Measurements from ENCODE around the gene GSK3A.

The GSK3A gene

GRCh38 chr19:42249149-42249750, 6.8 kb upstream of the GSK3A start:
- H3K4me1 ChIP-seq (ENCODE audit: low read length): peaks cover 12% of the 10 kb centered on the region
- H4K20me1 ChIP-seq (ENCODE audit: insufficient read depth, low read length): no peaks in the 10 kb centered on the region

GRCh38 chr19:42248270-42249148, 6.1 kb upstream of the GSK3A start:
- no peak overlapping the region for H3K27ac ChIP-seq (ENCODE audit: low read length)
- no peaks in the 10 kb centered on the region for H3K9me2 ChIP-seq (replicated peaks; ENCODE audit: insufficient read depth, low read length)
- H3K79me2 ChIP-seq (ENCODE audit: low read length): peaks cover 28% of the 10 kb centered on the region
- H3F3A ChIP-seq (ENCODE audit: insufficient read depth, low read length): peaks cover 18% of the 10 kb centered on the region
- no peak overlapping the region for H3K4me3 ChIP-seq (ENCODE audit: low read length)
- H3K4me2 ChIP-seq (ENCODE audit: low read depth, low read length): no peak overlapping the region
- H3K36me3 ChIP-seq (replicated peaks; ENCODE audit: insufficient read depth, low read length): no peaks in the 10 kb centered on the region
- H2AFZ ChIP-seq (ENCODE audit: low read length): no peak overlapping the region
- no peak overlapping the region for H3K9ac ChIP-seq (ENCODE audit: low read length)
- no peak for DNase-seq
- no peaks in the 10 kb centered on the region for H3K27me3 ChIP-seq (replicated peaks; ENCODE audit: insufficient read depth, low read length)
- no peaks in the 10 kb centered on the region for H4K20me1 ChIP-seq (ENCODE audit: insufficient read depth, low read length)
- H3K9me3 ChIP-seq (replicated peaks; ENCODE audit: insufficient read depth, low read length): no peaks in the 10 kb centered on the region
- peaks cover 12% of the 10 kb centered on the region for H3K4me1 ChIP-seq (ENCODE audit: low read length)
- no peak for TF ChIP-seq EZH2phosphoT487 (IDR thresholded peaks at IDR 0.05; ENCODE audit: low read length)
- no peak for TF ChIP-seq EZH2 (optimal IDR thresholded peaks at IDR 0.05; ENCODE audit: low read depth, low read length)
- TF ChIP-seq, protein P1, sequence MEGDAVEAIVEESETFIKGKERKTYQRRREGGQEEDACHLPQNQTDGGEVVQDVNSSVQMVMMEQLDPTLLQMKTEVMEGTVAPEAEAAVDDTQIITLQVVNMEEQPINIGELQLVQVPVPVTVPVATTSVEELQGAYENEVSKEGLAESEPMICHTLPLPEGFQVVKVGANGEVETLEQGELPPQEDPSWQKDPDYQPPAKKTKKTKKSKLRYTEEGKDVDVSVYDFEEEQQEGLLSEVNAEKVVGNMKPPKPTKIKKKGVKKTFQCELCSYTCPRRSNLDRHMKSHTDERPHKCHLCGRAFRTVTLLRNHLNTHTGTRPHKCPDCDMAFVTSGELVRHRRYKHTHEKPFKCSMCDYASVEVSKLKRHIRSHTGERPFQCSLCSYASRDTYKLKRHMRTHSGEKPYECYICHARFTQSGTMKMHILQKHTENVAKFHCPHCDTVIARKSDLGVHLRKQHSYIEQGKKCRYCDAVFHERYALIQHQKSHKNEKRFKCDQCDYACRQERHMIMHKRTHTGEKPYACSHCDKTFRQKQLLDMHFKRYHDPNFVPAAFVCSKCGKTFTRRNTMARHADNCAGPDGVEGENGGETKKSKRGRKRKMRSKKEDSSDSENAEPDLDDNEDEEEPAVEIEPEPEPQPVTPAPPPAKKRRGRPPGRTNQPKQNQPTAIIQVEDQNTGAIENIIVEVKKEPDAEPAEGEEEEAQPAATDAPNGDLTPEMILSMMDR (IDR thresholded peaks at IDR 0.05; ENCODE audit: low read length): no peak

More at GRCh38 chr19:42249149-42249750, 6.8 kb upstream of the GSK3A start:
- Histone ChIP-seq H3K9me2 (replicated peaks; ENCODE audit: insufficient read depth, low read length) (no peaks in the 10 kb centered on the region), H3K27ac (ENCODE audit: low read length) (no peak overlapping the region), H3K79me2 (ENCODE audit: low read length) (peaks cover 25% of the 10 kb centered on the region), H3K9me3 (replicated peaks; ENCODE audit: insufficient read depth, low read length) (no peaks in the 10 kb centered on the region), H3K4me3 (ENCODE audit: low read length) (no peak overlapping the region), H3K36me3 (replicated peaks; ENCODE audit: insufficient read depth, low read length) (no peaks in the 10 kb centered on the region), H3F3A (ENCODE audit: insufficient read depth, low read length) (peaks cover 13% of the 10 kb centered on the region), H2AFZ (ENCODE audit: low read length) (no peak overlapping the region), H3K27me3 (replicated peaks; ENCODE audit: insufficient read depth, low read length) (no peaks in the 10 kb centered on the region), H3K9ac (ENCODE audit: low read length) (no peak overlapping the region), H3K4me2 (ENCODE audit: low read depth, low read length) (no peak overlapping the region)
- no peak for TF ChIP-seq EZH2phosphoT487 (IDR thresholded peaks at IDR 0.05; ENCODE audit: low read length)
- TF ChIP-seq, protein P1 (IDR thresholded peaks at IDR 0.05; ENCODE audit: low read length): no peak
- no peak for TF ChIP-seq EZH2 (optimal IDR thresholded peaks at IDR 0.05; ENCODE audit: low read depth, low read length)
- DNase-seq: no peak

- Histone ChIP-seq H3K4me2 (ENCODE audit: low read depth, low read length) (no peak overlapping the region), H3K4me3 (ENCODE audit: low read length) (no peak overlapping the region), H3K27ac (ENCODE audit: low read length) (no peak overlapping the region), H3K4me1 (ENCODE audit: low read length) (peaks cover 6% of the 10 kb centered on the region), H3K9me3 (replicated peaks; ENCODE audit: insufficient read depth, low read length) (no peaks in the 10 kb centered on the region), H3K79me2 (ENCODE audit: low read length) (peaks cover 20% of the 10 kb centered on the region), H3K36me3 (replicated peaks; ENCODE audit: insufficient read depth, low read length) (no peaks in the 10 kb centered on the region), H3K27me3 (replicated peaks; ENCODE audit: insufficient read depth, low read length) (no peaks in the 10 kb centered on the region), H3K9ac (ENCODE audit: low read length) (no peak overlapping the region), H3F3A (ENCODE audit: insufficient read depth, low read length) (peaks cover 21% of the 10 kb centered on the region), H2AFZ (ENCODE audit: low read length) (no peak overlapping the region), H3K9me2 (replicated peaks; ENCODE audit: insufficient read depth, low read length) (no peaks in the 10 kb centered on the region), H4K20me1 (ENCODE audit: insufficient read depth, low read length) (no peaks in the 10 kb centered on the region)
- no peak for TF ChIP-seq EZH2phosphoT487 (IDR thresholded peaks at IDR 0.05; ENCODE audit: low read length)
- TF ChIP-seq EZH2 (optimal IDR thresholded peaks at IDR 0.05; ENCODE audit: low read depth, low read length): no peak
- TF ChIP-seq, protein P1 (IDR thresholded peaks at IDR 0.05; ENCODE audit: low read length): no peak
- no peak for DNase-seq
These were observed 5.3 kb upstream of the GSK3A start for GRCh38 chr19:42247640-42248199.

Measured in MM.1S (cell line).